ENCODE results near the gene NEUROD6.

GRCh38 chr7:31341141-31341540 lies 615 bp upstream of the NEUROD6 start:
- TF ChIP-seq CTCF (IDR thresholded peaks at IDR 0.05; ENCODE audit: extremely low read depth in 1 of 2, insufficient read depth in 1 of 2, low read depth in 1 of 2, low read length in 2 of 2) (no peak), FOS (IDR thresholded peaks at IDR 0.05; ENCODE audit: borderline replicate concordance, insufficient read depth, low read length) (no peak), MAX (IDR thresholded peaks at IDR 0.05; ENCODE audit: insufficient read depth, insufficient read length) (no peak), EZH2 (IDR thresholded peaks at IDR 0.05; ENCODE audit: borderline replicate concordance, low read depth, low read length, severe bottlenecking) (no peak), POLR2A (IDR thresholded peaks at IDR 0.05; ENCODE audit: low read depth, low read length) (no peak), POLR2AphosphoS5 (IDR thresholded peaks at IDR 0.05; ENCODE audit: insufficient read depth, low read depth, low read length) (no peak)

All from endothelial cell of umbilical vein (primary cell).